ENCODE results near the gene SURF6. TPM values are rescaled to one million over a fixed set of nuclear protein-coding genes. Genes with fewer than 3 reads are reported as not detected.

SURF6 gene
- total RNA-seq: 22.4 and 23.9 TPM in 2 replicates

DNA sequence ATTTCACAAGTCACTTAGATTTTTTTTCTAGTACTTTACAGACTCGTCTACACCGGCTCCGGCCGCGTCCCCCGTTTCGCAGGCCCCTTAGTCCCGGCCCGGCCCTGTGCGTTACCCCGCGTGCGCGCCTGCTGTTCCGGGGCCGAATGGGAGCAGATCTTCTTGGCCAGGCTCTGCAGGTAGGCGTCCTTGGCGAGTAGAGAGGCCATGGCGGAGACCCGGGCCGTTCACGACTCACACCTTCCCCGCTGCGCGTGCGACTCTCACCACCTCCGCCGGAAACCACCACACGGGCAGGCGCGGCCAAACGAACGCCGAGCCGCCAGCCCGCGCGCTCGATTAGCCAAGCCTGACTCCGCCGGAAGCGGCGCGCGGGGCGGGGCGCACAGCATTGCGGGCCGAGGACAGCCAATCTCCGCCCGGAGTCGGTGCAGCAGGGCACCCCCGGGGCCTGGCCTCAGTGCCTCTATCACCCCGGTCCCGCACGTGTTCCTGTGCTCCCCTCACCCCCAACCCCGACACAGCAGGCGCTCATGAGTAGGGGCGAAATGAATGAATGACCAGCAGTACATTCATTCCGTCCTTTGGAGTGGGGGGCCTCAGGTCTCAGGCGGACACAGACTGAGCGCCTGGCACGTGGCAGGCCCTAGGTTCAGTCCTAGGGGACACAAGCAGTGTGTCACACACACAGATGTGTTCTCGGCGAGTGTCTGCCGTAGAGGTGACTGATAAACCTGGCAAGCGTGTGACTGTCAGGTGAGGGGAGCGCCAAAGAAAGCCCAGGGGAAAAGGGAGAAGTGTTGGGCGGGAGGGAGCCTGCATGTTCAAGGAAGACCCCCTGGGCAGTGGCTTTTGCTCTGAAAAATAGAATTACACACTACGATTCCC, at the start of gene SURF6:
Gene SURF6, minus strand, starts transcription at position 265 of the 888 bp plus-strand sequence. Its CDS starts 56 bp downstream, at position 209.
- peak; percentile 93 for ATAC-seq (ENCODE audit: low read depth)
- no peak for TF ChIP-seq CTCF (IDR thresholded peaks at IDR 0.05)
- Mint-ChIP-seq H3K27ac (peak within 1 kb of the TSS; percentile 92), H3K9me3 (no peaks in the 10 kb centered on the region), H3K4me3 (peak within 1 kb of the TSS; percentile 97), H3K36me3 (ENCODE audit: low read depth) (peaks cover 65% of the 10 kb centered on the region), H3K4me1 (peaks cover 57% of the 10 kb centered on the region), H3K27me3 (no peaks in the 10 kb centered on the region)
- CTCF ChIA-PET: interaction anchor here (0.6 kb wide), 1 partner anchor 706 kb away, joined by 3 read pairs; no protein-coding TSS in a partner anchor
- POLR2A ChIA-PET: interaction anchor here (0.6 to 4.6 kb wide), 6 partner anchors 12 to 172 kb away, joined by 3 to 32 read pairs (median 4); partner anchors contain the start of genes MED22 and RPL7A
- peak; percentile 94 for DNase-seq
- intact Hi-C loops (cut with micrococcal nuclease): loop anchor here (1.0 to 10.0 kb wide), 6 partner anchors 12 to 729 kb away; partner anchors contain the start of genes BRD3, CACFD1, MED22 and REXO4

- no peak overlapping the region for H3K27ac Mint-ChIP-seq
- no peak for ATAC-seq (ENCODE audit: low read depth)
- no peak overlapping the region for H3K4me3 Mint-ChIP-seq
- H3K27me3 Mint-ChIP-seq: peaks cover 9% of the 10 kb centered on the region
- ChIA-PET POLR2A (interaction anchor here (0.7 to 1.3 kb wide), 2 partner anchors 9 to 91 kb away, joined by 3 to 4 read pairs; partner anchors contain the start of gene STKLD1), CTCF (no interaction called here)
- H3K9me3 Mint-ChIP-seq: no peaks in the 10 kb centered on the region
- TF ChIP-seq CTCF (IDR thresholded peaks at IDR 0.05): no peak
- intact Hi-C loops (cut with micrococcal nuclease): no loop called here
- H3K4me1 Mint-ChIP-seq: no peaks in the 10 kb centered on the region
- no peak for DNase-seq
- H3K36me3 Mint-ChIP-seq (ENCODE audit: low read depth): no peaks in the 10 kb centered on the region
Measured at GRCh38 chr9:133385452-133385851, 49.5 kb upstream of the SURF6 start.

DNA sequence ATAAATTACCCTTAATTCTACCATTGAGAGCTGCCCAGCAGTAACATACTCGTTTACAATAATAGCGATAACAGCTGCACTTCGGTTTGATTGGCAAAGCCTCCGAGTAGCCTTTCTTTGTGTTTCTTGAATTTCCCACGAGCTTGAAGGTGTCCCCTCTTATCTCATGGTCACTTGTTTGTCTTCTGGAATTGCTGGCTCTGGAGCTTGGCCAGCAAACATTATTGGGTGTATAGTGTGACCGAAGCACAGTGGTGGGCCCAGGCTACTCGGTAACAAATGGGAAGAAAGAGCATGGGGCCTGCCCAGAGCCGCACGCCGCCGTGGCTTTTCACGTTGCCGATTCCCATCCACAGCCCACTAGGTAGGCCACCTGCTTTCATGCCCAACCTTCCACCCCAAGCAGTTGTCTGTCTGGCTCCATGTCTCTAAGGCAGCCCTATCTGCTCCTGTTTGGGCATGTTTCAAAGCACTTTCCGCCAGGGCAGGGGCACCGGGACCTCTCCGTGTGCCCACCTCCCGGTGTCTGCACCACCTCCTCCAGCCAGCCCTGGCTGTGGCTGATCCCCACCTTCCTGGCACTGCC, 48.8 kb upstream of the SURF6 start:
- ATAC-seq (ENCODE audit: low read depth): no peak
- H3K4me3 Mint-ChIP-seq: no peak overlapping the region
- ChIA-PET POLR2A (interaction anchor here (0.7 to 1.3 kb wide), 2 partner anchors 8 to 91 kb away, joined by 3 to 4 read pairs; partner anchors contain the start of gene STKLD1), CTCF (no interaction called here)
- intact Hi-C loops (cut with micrococcal nuclease): no loop called here
- no peak for DNase-seq
- TF ChIP-seq CTCF (IDR thresholded peaks at IDR 0.05): no peak
- no peaks in the 10 kb centered on the region for H3K36me3 Mint-ChIP-seq (ENCODE audit: low read depth)
- H3K27ac Mint-ChIP-seq: no peak overlapping the region
- no peaks in the 10 kb centered on the region for H3K9me3 Mint-ChIP-seq
- peaks cover 5% of the 10 kb centered on the region for H3K27me3 Mint-ChIP-seq
- no peaks in the 10 kb centered on the region for H3K4me1 Mint-ChIP-seq

DNA sequence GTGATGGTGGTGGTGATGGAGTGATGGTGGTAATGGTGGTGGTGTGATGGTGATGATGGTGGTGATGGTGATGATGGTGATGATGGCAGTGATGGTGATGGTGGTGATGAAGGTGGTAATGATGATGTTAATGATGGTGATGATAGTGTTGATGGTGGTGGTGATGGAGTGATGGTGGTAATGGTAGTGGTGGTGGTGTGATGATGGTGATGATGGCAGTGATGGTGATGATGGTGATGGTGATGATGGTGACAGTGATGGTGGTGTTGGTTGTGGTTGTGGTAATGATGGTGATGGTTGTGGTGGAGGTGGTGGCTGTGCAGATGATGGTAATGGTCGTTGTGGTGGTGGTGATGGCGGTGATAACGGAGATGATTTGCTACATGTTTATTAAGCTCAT, 47.5 kb upstream of the SURF6 start:
- ATAC-seq (ENCODE audit: low read depth) (no peak), DNase-seq (no peak)
- Mint-ChIP-seq H3K9me3 (no peaks in the 10 kb centered on the region), H3K27me3 (no peaks in the 10 kb centered on the region), H3K36me3 (ENCODE audit: low read depth) (no peaks in the 10 kb centered on the region), H3K27ac (no peak overlapping the region), H3K4me1 (no peaks in the 10 kb centered on the region), H3K4me3 (no peak overlapping the region)
- intact Hi-C loops (cut with micrococcal nuclease): no loop called here
- ChIA-PET POLR2A (no interaction called here), CTCF (no interaction called here)
- no peak for TF ChIP-seq CTCF (IDR thresholded peaks at IDR 0.05)
